Stimulated activated CD8-positive, alpha-beta memory T cell treated with anti-CD3 and anti-CD28 coated beads, Interleukin-15, amount 100 ng/mL, for 48 hours (primary cell): ENCODE measurements around the gene EIF1AD.
A peak's percentile ranks its signal among the peaks of the same experiment; 100 is the strongest.
"Not testable (repeated sequence)": the region's sequence is repeated elsewhere in the genome, so short reads cannot be mapped to it uniquely, and the experiment has no call there.

Experiments
- DNase-seq, 2 donors: peaks; one replicate each; pipeline ENCODE4 v3.0.0-alpha.2; 2020; ENCODE audit warnings: low read depth in 2 of 2

Gene EIF1AD, protein sequence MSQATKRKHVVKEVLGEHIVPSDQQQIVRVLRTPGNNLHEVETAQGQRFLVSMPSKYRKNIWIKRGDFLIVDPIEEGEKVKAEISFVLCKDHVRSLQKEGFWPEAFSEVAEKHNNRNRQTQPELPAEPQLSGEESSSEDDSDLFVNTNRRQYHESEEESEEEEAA

DNA sequence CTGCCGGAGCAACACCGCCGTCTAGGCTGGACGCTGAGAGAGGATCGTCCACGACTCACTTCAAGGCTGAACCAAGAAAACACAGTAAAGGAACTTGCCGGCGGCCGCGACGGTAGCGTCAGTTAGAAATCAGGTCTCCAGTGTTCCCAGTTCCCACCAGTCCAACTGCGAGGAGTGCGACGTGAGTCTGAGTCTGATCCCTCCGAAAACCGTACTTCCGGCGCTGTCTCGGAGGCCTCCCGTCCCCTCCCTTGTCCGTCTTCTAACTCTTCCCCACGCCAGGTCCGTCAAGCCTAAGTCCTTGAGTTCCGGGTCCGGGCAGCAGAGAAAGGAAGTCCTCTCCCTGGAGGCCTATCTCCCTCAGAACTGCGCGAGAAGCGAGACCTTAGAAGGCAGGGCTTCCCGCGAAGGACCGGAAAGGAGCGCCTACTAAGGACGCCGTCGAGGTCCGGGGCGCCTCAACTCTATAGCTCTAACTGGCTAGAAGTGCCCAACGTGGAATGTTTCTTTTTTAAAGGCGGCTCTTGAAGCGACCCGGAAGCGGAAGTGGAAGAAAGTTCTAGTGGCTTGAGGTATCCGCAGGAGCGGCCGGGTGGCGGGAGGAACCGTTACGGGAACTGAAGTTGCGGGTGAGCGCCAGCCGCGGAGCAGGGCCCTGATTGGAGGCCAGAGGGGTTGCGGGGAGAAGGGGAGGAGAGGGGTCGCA, at the start of gene EIF1AD, which contains the start of gene BANF1:
TSS of gene EIF1AD (minus strand) at position 216 of the 706 bp plus-strand sequence. CDS start 1,768 bp downstream, outside the sequence.
TSS of gene BANF1 (plus strand) at position 562 of the 706 bp plus-strand sequence. CDS start 748 bp downstream, outside the sequence.
- DNase-seq, result peak; percentile 88 to 89

DNA sequence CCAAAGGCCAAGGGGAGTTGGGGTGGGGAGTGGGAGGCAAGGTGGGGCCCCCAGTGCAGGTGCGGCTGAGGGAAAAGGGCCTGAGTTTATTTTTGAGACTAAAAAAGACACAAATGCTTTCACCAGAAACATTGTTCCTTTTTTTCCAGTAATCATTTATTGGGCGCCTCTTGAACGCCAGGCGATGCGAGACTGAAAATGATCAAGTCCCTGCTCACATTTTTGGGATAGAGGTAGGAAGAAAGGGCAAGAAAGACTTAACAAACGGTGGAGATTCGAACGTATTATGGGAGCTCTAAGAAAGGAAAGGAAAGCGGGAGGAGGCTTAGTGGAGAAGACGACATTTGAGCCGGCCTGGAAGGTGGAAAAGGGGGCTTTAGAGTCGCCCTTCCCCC, 49.4 kb upstream of the EIF1AD start:
- DNase-seq, result no peak

DNA sequence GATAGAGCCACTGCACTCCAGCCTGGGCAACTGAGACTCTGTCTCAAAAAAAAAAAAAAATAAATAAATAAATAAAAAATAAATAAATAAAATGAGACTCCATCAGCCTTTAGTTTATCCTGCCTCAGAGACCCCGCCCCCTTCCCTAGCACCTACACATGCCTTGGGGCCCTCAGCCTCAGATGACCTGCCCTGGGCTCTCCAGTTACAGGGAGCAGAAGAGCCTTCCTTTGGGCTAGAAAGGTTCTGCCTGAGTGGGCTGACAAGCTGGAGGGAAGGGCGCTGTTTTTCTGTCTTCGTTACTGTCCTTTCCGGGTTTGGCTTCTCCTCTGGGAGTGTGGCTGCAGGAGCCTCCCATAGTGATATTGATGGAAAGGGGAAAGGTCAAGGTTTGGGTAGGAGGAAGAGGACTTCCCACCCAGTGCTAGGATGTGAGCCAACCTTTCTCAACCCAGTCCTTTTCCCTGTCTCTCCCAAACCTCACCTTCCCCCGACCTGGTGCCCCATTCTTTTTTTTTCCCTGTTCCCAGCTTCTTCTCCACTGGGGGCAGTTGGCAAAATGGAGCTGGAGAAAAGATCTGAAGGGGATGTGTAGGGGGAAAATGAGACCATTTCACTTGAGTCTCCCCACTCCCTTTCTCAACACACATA, 48.7 kb upstream of the EIF1AD start:
- DNase-seq, result no peak

DNA sequence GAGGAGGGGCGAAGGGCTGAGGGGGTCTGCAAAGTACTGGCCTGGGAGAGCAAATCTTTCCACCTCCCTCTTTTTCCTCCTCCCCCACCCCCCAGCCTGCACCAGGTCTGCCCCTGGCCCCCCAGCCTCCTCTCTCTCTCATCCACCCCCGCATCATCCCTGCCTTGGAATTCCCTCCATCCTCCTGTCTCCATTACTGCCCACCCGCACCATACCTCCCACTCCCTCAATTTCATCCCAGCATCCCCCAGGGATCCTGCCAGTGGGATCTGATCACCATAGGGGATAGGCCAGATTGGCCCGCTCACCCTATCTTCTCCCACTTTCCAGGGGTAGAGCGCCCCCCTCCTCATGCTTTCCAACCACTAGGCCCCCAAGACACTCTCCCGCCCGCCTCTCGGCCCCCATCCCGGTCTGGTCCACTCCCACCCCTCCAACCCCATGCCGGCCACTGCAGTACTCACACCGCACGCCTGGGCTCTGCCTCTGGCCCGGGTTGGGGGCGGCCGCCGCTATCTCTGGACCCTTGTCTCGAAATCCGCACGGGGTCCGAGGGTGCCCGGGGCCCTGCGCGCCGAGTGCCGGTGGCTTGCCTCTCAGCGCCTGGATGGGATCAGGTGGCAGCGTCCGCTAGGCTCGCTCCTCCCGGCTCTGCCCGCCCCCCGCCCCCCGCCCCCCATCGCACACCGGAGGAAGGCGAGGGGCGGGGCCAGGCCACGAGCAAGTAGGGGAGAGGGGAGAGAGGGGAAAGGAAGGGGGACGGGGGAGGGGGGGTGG, 46.8 kb upstream of the EIF1AD start, which contains the start of gene GAL3ST3:
TSS of gene GAL3ST3 (minus strand) at position 615 of the 777 bp plus-strand sequence. CDS start 3,746 bp downstream, outside the sequence.
- DNase-seq, result no peak

DNA sequence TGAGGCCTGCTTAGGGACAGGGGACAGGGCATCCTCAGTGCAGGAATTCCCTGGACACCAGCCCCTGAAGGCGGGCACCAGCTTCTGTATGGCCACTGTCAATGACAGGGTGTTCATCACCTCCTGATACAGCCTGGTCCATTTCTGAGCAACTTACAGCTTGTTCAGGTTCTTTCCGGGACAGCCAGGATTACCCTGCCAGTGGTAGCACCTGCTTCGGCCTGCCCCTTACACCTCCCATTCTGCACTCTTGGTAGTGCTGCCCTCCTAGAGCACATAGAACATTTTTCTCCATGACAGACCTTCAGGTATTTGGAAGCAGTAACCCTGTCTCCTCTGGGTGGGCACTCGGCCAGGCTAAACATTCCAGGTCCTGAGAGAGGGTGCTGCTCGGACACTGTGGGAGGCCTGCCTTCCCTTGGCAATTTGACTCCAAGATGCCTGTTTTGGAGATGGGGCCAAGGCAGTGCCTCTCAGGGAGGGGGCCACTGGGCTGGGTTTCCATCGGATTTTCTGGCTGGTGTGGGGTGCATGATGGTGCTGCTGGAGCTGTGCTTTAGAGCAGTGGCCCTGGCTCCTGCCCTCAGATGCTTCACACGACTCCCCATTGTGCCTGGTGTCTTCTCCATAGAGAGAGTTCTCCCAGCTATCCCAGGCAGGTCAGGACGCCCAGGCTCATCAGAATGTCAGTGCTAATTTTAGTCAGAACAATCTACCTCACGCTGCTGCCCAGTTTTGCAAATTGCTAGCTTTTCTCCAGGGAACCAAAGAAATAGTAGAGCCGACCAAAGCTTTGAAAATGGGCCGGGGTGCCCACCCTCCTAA, 45.8 kb upstream of the EIF1AD start:
- no peak for DNase-seq

DNA sequence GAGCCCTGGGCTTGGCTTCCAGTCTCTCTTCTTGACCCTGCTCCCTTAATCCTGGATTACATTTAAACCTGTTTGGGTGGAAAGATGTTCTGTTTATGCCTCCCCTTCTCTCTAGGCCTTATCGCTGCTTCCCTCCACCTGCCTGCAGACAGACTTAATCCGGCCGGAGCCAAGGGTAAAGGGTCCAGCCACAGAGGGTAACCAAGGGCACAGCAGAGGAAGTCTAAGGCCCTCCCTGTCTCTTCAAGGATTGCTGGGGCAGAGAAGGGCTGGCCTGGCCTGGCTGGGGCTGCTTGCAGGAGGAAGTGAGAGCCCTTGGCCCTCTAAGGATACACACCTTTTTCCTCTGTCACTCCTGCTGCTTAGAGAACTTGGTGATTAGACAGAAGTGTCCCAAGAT, 44.9 kb upstream of the EIF1AD start:
- no peak for DNase-seq

DNA sequence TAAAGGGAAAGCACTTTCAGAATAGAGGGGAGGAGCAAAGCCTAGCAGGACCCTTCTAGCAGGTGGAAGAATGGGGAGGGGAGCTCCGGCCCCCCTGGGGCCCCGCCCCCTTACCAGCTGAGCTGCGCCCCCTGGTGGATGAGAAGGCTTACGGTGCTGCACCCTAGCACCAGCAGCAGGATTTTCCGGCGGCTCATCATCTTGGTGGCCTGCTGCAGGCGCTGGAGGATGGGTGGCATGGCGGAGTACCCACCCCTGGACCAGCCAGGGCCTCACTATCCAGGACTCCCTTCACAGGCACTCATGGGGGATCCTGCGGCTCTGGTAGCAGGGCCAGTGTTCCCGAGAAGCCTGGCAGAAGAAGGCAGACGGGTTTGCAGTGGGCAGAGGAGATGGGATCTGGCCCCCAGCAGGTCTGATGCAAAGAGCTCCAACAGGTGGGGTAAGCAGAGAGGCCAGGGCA, 43.3 kb upstream of the EIF1AD start:
- DNase-seq, result peak; percentile 62 to 68

DNA sequence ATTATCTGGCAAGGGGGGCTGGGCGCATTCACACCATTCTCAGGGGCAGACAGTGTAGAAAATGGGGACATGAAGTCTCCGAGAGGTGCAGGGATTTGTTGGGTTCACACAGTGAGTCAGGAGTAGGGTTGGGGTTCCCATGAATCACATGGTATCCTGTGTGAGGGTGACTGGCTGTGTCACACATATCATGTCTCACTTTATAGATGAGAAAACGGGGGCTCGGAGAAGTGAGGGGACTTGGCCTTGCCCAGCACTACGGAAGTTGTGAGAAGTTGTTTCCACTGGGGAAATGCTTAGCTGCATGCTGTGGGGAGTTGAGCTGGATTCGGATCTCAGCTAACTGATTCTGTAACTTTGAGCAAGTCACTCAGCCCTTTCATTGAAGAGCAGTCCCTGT, 42.8 kb upstream of the EIF1AD start:
- DNase-seq, result no peak

DNA sequence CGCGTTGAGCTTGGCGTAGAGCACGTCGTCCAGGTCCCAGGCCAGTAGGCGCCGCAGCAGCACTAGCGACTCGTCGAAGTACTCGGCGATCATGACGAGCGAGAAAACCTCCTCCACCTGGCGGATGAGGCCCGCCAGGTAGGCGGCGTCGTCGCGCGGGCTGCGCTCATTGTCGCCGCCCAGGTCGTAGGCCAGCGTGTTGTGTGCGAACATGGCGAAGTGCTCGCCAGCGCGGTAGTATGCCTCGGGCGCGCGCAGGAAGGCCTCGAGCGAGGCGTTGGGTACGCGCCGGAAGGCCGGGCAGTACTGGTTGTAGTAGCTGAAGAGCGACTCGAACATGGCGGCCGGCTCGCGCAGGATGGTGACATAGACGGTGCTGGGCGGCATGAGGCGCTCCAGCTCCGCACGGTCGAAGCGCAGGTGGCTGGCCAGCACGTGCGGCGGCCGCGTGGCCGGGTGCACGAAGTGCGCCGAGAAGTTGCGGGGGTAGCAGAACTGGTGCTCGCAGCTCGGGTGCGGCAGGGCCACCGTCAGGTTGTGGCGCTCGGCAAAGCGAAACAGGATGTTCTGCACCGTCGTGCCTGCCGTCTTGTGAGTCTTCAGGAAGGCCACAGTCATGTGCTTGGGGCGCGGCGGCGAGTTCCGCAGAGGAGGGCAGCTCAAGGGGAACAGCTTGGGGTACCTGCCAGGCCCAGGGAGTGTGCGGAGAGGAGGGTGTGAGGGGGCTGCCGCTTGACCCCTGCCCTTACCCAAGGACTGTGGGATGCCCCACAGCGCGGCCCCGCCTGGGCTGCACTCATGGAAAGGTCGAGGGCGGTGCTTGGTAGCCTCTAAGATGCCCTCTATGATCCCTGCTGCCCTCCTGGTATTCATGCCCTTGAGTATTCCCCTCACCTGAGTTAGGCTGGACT, 41.3 kb upstream of the EIF1AD start:
- no peak for DNase-seq

DNA sequence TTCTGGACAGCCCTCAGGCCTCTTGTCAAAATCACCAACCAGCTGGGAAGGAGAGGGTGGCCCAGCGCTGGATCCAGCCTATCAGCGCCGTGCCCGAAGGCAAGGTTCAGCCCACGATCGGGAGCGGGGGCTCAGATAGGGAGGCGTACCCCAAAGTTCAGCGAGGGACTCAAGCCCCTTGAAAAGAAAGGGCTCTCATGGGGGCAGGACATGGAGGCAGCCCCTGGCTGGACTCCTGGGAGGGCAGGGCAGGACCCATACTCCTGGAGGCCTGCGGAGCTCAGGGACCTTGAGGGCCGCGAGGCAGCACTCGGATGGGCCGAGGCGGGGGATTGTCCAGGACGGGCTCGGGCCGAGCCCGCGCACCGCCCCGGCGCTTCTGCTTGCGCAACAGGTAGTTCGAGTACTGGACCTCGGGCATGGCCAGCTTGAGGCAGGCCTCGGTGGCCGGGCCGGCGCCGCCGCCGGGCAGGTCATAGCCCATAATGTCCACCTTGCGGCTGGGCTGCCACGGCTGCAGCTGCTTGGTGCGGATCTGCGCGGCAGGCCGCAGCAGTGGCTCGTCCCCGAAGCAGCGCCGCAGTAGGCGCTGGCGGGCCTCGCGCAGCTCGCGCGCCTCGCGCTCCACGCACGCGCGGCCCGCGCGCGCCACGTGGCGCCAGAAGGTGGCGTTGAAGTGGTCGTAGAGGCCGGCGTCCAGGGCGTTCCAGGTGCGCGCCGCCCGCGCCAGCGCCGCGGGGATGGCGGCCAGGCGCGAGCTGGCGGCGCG, 40.5 kb upstream of the EIF1AD start:
- no peak for DNase-seq

DNA sequence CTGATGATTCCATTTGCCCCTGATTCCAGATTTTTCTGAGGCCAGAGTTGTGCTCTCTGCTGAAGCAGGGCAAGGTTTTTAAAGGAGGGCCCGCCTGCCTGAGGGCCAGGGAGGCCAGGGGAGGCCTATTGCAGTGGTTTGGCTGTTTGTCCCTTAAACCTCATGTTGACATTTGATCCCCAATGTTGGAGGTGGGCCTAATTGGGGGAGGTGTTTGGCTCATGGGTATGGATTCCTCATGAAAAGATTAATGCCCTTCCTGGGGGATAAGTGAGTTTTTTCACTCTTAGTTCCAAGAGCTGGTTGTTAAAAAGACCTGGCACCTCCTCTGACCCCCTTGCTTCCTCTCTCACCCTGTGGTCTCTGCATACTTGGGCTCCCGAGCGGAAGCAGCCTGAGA, 37.8 kb upstream of the EIF1AD start:
- no peak for DNase-seq

DNA sequence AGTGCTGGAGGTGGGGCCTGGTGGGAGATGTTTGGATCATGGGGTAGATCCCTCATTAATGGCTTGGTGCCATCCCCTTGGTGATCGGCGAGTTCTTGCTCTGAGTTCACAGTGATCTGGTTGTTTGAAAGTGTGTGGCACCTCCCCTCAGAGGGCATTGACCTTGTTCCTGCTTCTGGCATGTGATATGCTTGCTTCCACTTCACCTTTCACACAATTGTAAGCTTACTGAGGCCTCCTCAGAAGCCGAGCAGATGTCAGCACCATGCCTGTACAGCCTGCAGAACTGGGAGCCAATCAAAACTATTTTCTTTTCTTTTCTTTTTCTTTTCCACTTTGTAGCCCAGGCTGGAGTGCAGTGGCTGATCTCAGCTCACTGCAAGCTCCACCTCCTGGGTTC, 35.4 kb upstream of the EIF1AD start:
- DNase-seq, result no peak

DNA sequence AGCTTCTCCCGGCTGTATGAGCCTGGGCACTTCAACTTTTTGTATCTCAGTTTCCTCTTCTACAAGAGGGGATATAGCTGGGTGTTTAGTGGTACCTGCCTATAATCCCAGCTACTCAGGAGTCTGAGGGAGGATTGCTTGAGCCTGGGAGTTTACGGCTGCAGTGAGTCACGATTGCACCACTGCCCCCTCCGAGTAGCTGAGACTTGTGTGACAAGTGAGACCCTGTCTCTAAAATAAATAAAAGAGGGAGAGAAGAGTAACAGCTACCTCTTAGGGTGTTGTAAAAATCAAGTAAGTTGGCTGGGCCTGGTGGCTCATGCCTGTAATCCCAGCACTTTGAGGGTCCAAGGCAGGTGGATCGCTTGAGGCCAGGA, 34.4 kb upstream of the EIF1AD start:
- no peak for DNase-seq

DNA sequence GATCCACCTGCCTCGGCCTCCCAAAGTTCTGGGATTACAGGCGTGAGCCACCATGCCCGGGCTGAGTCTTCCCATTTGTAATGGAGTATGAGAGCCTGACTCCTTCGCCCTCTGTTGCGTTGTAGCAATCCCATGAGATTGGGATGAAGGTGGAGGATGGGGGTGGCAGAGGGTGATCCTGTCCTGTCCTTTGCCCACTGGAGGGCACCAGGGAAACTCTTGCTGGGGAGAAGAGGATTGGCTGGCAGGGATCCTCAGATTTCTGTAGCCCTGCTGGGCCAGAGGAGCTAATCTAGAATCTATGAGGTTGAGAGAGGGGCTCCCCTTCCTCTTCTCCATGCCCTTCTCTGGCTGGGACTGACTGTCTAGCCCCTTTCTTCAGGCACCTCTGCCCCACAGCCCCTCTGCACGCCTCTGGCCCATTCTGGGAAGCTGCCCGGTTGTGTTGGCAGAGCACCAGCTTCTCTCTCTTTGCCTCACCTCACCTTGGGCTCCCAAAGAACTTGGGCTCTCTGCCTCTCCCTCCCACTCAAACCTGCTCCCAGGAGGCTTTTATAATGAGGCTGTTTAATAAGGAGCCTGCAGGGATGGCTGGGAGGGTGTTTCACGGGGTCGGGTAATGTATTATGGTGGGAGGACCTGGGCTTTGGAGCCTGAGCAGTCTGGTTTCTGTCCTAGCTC, 33.8 kb upstream of the EIF1AD start:
- DNase-seq, result no peak

DNA sequence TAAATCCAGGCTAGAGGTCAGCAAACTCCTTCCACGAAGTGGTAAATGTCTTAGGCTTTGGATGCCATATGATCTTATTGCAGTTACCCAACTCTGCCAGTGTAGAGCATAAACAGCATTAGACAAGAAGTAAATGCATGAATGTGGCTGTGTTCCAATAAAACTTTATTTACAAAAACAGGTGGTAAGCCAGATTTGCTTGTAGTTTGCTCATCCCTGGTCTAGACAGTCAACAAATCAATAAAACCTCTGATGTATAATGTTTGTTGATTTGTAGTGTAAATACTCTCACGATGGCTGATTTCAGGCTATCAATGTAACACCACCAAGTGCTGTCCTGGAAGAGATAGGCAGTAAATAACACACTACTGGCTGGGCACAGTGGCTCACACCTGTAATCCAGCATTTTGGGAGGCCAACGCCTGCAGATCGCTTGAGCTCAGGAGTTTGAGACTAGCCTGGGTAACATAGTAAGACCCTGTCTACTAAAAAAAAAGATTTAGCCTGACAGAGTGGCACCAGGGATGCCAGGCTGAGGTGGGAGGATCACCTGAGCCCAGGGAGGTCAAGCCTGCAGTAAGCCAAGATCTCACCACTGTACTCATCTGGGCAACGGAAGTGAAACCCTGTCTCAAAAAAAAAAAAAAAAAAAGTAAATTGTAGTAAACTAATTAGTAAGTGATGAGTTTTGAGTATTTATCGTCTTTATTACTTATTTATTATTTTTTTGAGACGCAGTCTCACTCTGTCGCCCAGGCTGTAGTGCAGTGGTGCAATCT, 31.2 kb upstream of the EIF1AD start:
- no peak for DNase-seq

DNA sequence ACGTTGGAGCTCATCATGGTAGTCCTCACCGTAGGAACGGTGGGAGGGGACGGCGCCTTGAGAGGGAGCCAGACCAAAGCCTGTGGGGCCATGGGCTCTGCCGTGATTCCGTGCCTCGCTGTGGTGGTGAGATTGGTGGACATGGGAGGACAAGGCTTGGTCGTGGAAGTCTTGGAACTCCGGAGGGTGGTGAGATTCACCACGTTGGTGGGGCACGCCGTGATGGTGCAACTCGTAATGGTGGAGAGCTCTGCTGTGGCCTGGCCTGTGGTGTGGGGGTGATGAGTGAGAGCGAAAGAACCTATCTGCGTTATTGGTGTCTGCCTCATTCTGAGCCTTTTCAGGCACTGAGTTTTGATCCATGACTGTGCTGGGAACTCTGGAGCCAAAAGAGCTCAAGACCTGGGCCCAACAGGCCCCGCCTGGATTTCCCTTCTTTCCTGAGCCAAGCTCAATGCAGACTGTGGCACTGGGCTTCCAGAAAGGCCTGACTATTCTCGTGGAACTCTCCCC, 24.1 kb upstream of the EIF1AD start, which contains the start of gene CATSPER1:
TSS of gene CATSPER1 (minus strand) at position 463 of the 513 bp plus-strand sequence. CDS start at position 363, 100 bp downstream.
- DNase-seq, result no peak

DNA sequence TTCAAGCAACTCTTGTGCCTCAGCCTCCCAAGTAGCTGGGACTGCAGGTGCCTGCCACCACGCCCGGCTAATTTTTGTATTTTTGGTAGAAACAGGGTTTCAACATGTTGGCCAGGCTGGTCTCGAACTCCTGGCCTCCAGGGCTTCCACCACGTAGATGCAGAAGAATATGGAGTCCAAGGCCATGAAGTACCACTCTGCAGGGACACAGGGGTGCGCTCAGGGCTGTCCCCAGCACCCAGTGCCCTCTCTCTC, 21.2 kb upstream of the EIF1AD start:
- not testable (repeated sequence) for DNase-seq
